BLaER1 (cell line): ENCODE measurements around the gene LY9.
"Not testable (repeated sequence)": the region's sequence is repeated elsewhere in the genome, so short reads cannot be mapped to it uniquely, and the experiment has no call there.

Experiments used
- H3K27ac ChIP-seq: shearing (Covaris generic); formaldehyde crosslinking; 2 replicates; pipeline ENCODE4 v1.8.1; 2022
- H3K27me3 ChIP-seq: shearing (Covaris generic); formaldehyde crosslinking; 2 replicates; pipeline ENCODE4 v1.8.1; 2022
- H3K36me3 ChIP-seq: shearing (Covaris generic); formaldehyde crosslinking; 2 replicates; pipeline ENCODE4 v1.8.1; 2022
- H3K4me1 ChIP-seq: shearing (Covaris generic); formaldehyde crosslinking; 2 replicates; pipeline ENCODE4 v1.8.1; 2022
- H3K4me2 ChIP-seq: shearing (Covaris generic); formaldehyde crosslinking; 2 replicates; pipeline ENCODE4 v1.8.1; 2022
- H3K4me3 ChIP-seq: shearing (Covaris generic); formaldehyde crosslinking; 2 replicates; pipeline ENCODE4 v1.8.1; 2022
- H3K9ac ChIP-seq: shearing (Covaris generic); formaldehyde crosslinking; 2 replicates; pipeline ENCODE4 v1.8.1; 2022
- H3K9me3 ChIP-seq: shearing (Covaris generic); formaldehyde crosslinking; 2 replicates; pipeline ENCODE4 v1.8.1; 2022
- H4K20me1 ChIP-seq: shearing (Covaris generic); formaldehyde crosslinking; 2 replicates; pipeline ENCODE4 v1.8.1; 2022
- Cebpa-rat ChIP-seq: shearing (Covaris generic); IDR thresholded peaks from 2 replicates; pipeline ENCODE4 v1.8.1; 2022

Gene LY9

GRCh38 chr1:160874935-160875334, 79.0 kb downstream of the LY9 start:
- no peak overlapping the region for H3K27ac ChIP-seq
- H4K20me1 ChIP-seq: no peaks in the 10 kb centered on the region
- no peaks in the 10 kb centered on the region for H3K27me3 ChIP-seq
- H3K4me2 ChIP-seq: no peak overlapping the region
- H3K9ac ChIP-seq: no peak overlapping the region
- H3K9me3 ChIP-seq: no peaks in the 10 kb centered on the region
- TF ChIP-seq Cebpa-rat: no peak
- no peak overlapping the region for H3K4me3 ChIP-seq
- H3K4me1 ChIP-seq: no peaks in the 10 kb centered on the region
- no peaks in the 10 kb centered on the region for H3K36me3 ChIP-seq

- not testable (repeated sequence) for H3K4me1 ChIP-seq, H3K9ac ChIP-seq, H3K4me3 ChIP-seq, H3K4me2 ChIP-seq, H3K36me3 ChIP-seq, H3K9me3 ChIP-seq, H4K20me1 ChIP-seq, H3K27ac ChIP-seq, H3K27me3 ChIP-seq
Measured at GRCh38 chr1:160875591-160875990, 79.6 kb downstream of the LY9 start.

- no peak overlapping the region for H3K27ac ChIP-seq
- H3K9ac ChIP-seq: no peak overlapping the region
- TF ChIP-seq Cebpa-rat: no peak
- no peaks in the 10 kb centered on the region for H4K20me1 ChIP-seq
- no peaks in the 10 kb centered on the region for H3K27me3 ChIP-seq
- no peaks in the 10 kb centered on the region for H3K36me3 ChIP-seq
- no peaks in the 10 kb centered on the region for H3K4me1 ChIP-seq
- no peaks in the 10 kb centered on the region for H3K9me3 ChIP-seq
- H3K4me3 ChIP-seq: no peak overlapping the region
- no peak overlapping the region for H3K4me2 ChIP-seq
Measured at GRCh38 chr1:160876311-160876710, 80.3 kb downstream of the LY9 start.

- Histone ChIP-seq H3K9me3 (no peaks in the 10 kb centered on the region), H3K4me3 (no peak overlapping the region), H3K4me1 (no peaks in the 10 kb centered on the region), H4K20me1 (no peaks in the 10 kb centered on the region), H3K4me2 (no peak overlapping the region), H3K36me3 (no peaks in the 10 kb centered on the region), H3K27me3 (no peaks in the 10 kb centered on the region), H3K9ac (no peak overlapping the region), H3K27ac (no peak overlapping the region)
- TF ChIP-seq Cebpa-rat: no peak
Measured at GRCh38 chr1:160877221-160877620, 81.2 kb downstream of the LY9 start.
